Measurements from ENCODE around the gene DEPDC5. TPM values are rescaled to one million over a fixed set of nuclear protein-coding genes. Genes with fewer than 3 reads are reported as not detected.

DEPDC5 gene
- total and polyA plus RNA-seq, 9 of the 15 experiments (the other 6 are each of a cell fraction or from before 2014, with no cell fraction given) = 2.3 to 12.3 (median 10.7) TPM

GRCh38 chr22:31911565-31912406 lies 158.0 kb downstream of the DEPDC5 start (continued):
- TF ChIP-seq ZNF740 (CRISPR knock-in tag; IDR thresholded peaks at IDR 0.05) = no peak
- no peak for TF ChIP-seq ZNF740 (tag; IDR thresholded peaks at IDR 0.05)
- TF ChIP-seq ZNF589 (CRISPR knock-in tag; IDR thresholded peaks at IDR 0.05; ENCODE audit: low read depth) = no peak
- no peak for TF ChIP-seq TBL1XR1 (IDR thresholded peaks at IDR 0.05; ENCODE audit: low read length in 2 of 2)
- no peak for TF ChIP-seq ZNF76 (CRISPR knock-in tag; IDR thresholded peaks at IDR 0.05; ENCODE audit: borderline replicate concordance)
- TF ChIP-seq CHD4 (IDR thresholded peaks at IDR 0.05; ENCODE audit: insufficient read depth, insufficient replicate concordance, low read depth, low read length, poor library complexity, severe bottlenecking) = no peak
- TF ChIP-seq KLF10 (CRISPR knock-in tag; IDR thresholded peaks at IDR 0.05) = no peak
- no peak for TF ChIP-seq RBM15 (IDR thresholded peaks at IDR 0.05; ENCODE audit: insufficient read depth, low read length)
- no peak for TF ChIP-seq GTF2A2 (tag; IDR thresholded peaks at IDR 0.05)
- TF ChIP-seq BCLAF1 (IDR thresholded peaks at IDR 0.05; ENCODE audit: borderline replicate concordance in 1 of 2, control insufficient read depth in 1 of 2, low read depth in 2 of 2, low read length in 1 of 2) = no peak
- no peak for TF ChIP-seq NFRKB (IDR thresholded peaks at IDR 0.05; ENCODE audit: low read depth)
- TF ChIP-seq FIP1L1 (IDR thresholded peaks at IDR 0.05; ENCODE audit: low read depth, low read length, poor library complexity, severe bottlenecking) = no peak
- TF ChIP-seq NR2C2 (CRISPR knock-in tag; IDR thresholded peaks at IDR 0.05) = no peak
- no peak for TF ChIP-seq NR2C2 (tag; IDR thresholded peaks at IDR 0.05)
- no peak for TF ChIP-seq XRCC3 (IDR thresholded peaks at IDR 0.05)
- TF ChIP-seq NR0B1 (IDR thresholded peaks at IDR 0.05; ENCODE audit: partially characterized antibody) = no peak
- no peak for TF ChIP-seq ZNF79 (CRISPR knock-in tag; IDR thresholded peaks at IDR 0.05; ENCODE audit: low read depth)
- no peak for TF ChIP-seq SMAD2 (IDR thresholded peaks at IDR 0.05; ENCODE audit: low read depth, low read length)
- peak; percentile 17; the same call in 1 of the 2 replicates for TF ChIP-seq TAL1 (IDR thresholded peaks at IDR 0.05)
- no peak for TF ChIP-seq ZBTB8A (IDR thresholded peaks at IDR 0.05; ENCODE audit: partially characterized antibody)
- no peak for TF ChIP-seq HCFC1 (IDR thresholded peaks at IDR 0.05; ENCODE audit: low read depth, low read length)

All from K562 (cell line).